PC-9 (cell line): ENCODE results near the gene RNASE1. TPM values are rescaled to one million over a fixed set of nuclear protein-coding genes. Genes with fewer than 3 reads are reported as not detected.
"Not testable (repeated sequence)": the region's sequence is repeated elsewhere in the genome, so short reads cannot be mapped to it uniquely, and the experiment has no call there.

Source experiments
- BruUV-seq: library from RNA; stranded (reverse); fragments of 400-500 nt; replicated peaks from 2 replicates; lab custom pipeline; 2021; lab: Mats Ljungman, UMichigan
- CTCF ChIA-PET: fragments of 300-600 bp; sonication (Branson Sonifier 250); formaldehyde crosslinking; loops from one replicate; lab custom pipeline; 2022; ENCODE audit warnings: antibody characterized with exemption; lab: Charles Lee
- POLR2A ChIA-PET: fragments of 300-600 bp; sonication (Branson Sonifier 250); formaldehyde crosslinking; loops from one replicate; lab custom pipeline; 2022; ENCODE audit warnings: antibody characterized with exemption; ENCODE audit not compliant: unreplicated experiment; lab: Charles Lee
- DNase-seq, 2 experiments: peaks; one replicate each; pipeline versions ENCODE4 v3.0.0 to v3.0.0-alpha.2; 2015 to 2022; ENCODE audit warnings: mixed read lengths in 1 of 2
- H2AFZ ChIP-seq: fragments of 200-600 bp; sonication (generic); 2 replicates; pipeline ENCODE4 v1.8.1; 2017; ENCODE audit warnings: antibody characterized with exemption
- H3F3A ChIP-seq: fragments of 200-600 bp; sonication (generic); 2 replicates; pipeline ENCODE4 v1.8.1; 2017; ENCODE audit warnings: antibody characterized with exemption, mild to moderate bottlenecking, low read depth; ENCODE audit not compliant: insufficient read depth
- H3K27ac ChIP-seq: fragments of 200-600 bp; sonication (generic); 2 replicates; pipeline ENCODE4 v1.6.1; 2016; ENCODE audit warnings: mixed run types
- H3K27me3 ChIP-seq: fragments of 200-600 bp; sonication (generic); 2 replicates; pipeline ENCODE4 v1.6.1; 2016; ENCODE audit warnings: low read depth, mixed run types; ENCODE audit not compliant: insufficient read depth
- H3K36me3 ChIP-seq: fragments of 200-600 bp; sonication (generic); 2 replicates; pipeline ENCODE4 v1.6.1; 2016; ENCODE audit warnings: low read depth, mixed run types
- H3K4me1 ChIP-seq: fragments of 200-600 bp; sonication (generic); replicated peaks from 2 replicates; pipeline ENCODE4 v1.6.1; 2016; ENCODE audit warnings: mixed run types; ENCODE audit not compliant: insufficient read depth
- H3K4me2 ChIP-seq: fragments of 200-600 bp; sonication (generic); 2 replicates; pipeline ENCODE4 v1.6.1; 2017; ENCODE audit warnings: mixed run types
- H3K4me3 ChIP-seq: fragments of 200-600 bp; sonication (generic); 2 replicates; pipeline ENCODE4 v1.6.1; 2016; ENCODE audit warnings: mixed run types
- H3K79me2 ChIP-seq: fragments of 200-600 bp; sonication (generic); 2 replicates; pipeline ENCODE4 v1.6.1; 2017; ENCODE audit warnings: low read depth, mixed run types
- H3K9me2 ChIP-seq: fragments of 200-600 bp; sonication (generic); 2 replicates; pipeline ENCODE4 v1.8.1; 2017; ENCODE audit warnings: mild to moderate bottlenecking; ENCODE audit not compliant: insufficient read depth
- H3K9me3 ChIP-seq: fragments of 200-600 bp; sonication (generic); 2 replicates; pipeline ENCODE4 v1.8.1; 2016; ENCODE audit warnings: low read depth; ENCODE audit not compliant: insufficient read depth
- H4K20me1 ChIP-seq: fragments of 200-600 bp; sonication (generic); 2 replicates; pipeline ENCODE4 v1.8.1; 2017; ENCODE audit not compliant: insufficient read depth
- CTCF ChIP-seq: fragments of 200-600 bp; sonication (generic); conservative IDR thresholded peaks from 2 replicates; pipeline ENCODE4 v1.6.1; 2017; ENCODE audit warnings: mixed run types, antibody characterized with exemption, mild to moderate bottlenecking, moderate library complexity
- EZH2 ChIP-seq: fragments of 200-600 bp; sonication (generic); IDR thresholded peaks from 2 replicates; pipeline ENCODE4 v1.8.0; 2017; ENCODE audit warnings: antibody characterized with exemption, low read depth
- intact Hi-C: fragments of 100-400 bp; cut with micrococcal nuclease; formaldehyde crosslinking; loops from one replicate; pipeline ENCODE4 v1.10.0; 2022; ENCODE audit not compliant: unreplicated experiment
- total RNA-seq: library from RNA; stranded (reverse); gene quantifications from 2 replicates; pipeline ENCODE4 v1.2.3, GENCODE V29; 2021

RNASE1 gene
- total RNA-seq, 1 experiment from 2014 or later, result 47.4 TPM

GRCh38 chr14:20830831-20831230 lies 28.2 kb upstream of the RNASE1 start:
- no peaks in the 10 kb centered on the region for H3K36me3 ChIP-seq
- H4K20me1 ChIP-seq, result no peaks in the 10 kb centered on the region
- H3K9me2 ChIP-seq, result no peaks in the 10 kb centered on the region
- no TSS peak for BruUV-seq
- ChIA-PET CTCF (no interaction called here), POLR2A (no interaction called here)
- H3K79me2 ChIP-seq, result no peaks in the 10 kb centered on the region
- H3K4me1 ChIP-seq, result no peaks in the 10 kb centered on the region
- no peak overlapping the region for H2AFZ ChIP-seq
- intact Hi-C loops, result no loop called here
- TF ChIP-seq EZH2 (no peak), CTCF (no peak)
- H3K9me3 ChIP-seq, result no peaks in the 10 kb centered on the region; the same call in 1 of the 2 replicates
- no peak overlapping the region for H3K4me3 ChIP-seq
- no peaks in the 10 kb centered on the region for H3K27me3 ChIP-seq
- H3K4me2 ChIP-seq, result no peak overlapping the region
- no peaks in the 10 kb centered on the region for H3F3A ChIP-seq
- no peak overlapping the region for H3K27ac ChIP-seq
- DNase-seq, result no peak

- H3K9me3 ChIP-seq, DNase-seq, H3K4me3 ChIP-seq, H3K79me2 ChIP-seq, H3K4me1 ChIP-seq, H3K27me3 ChIP-seq, H2AFZ ChIP-seq, CTCF ChIA-PET, BruUV-seq, POLR2A ChIA-PET, H3K9me2 ChIP-seq, intact Hi-C loops, H3F3A ChIP-seq, H3K4me2 ChIP-seq, H4K20me1 ChIP-seq, H3K36me3 ChIP-seq: not testable (repeated sequence)
- peak overlapping the region; percentile 60 for H3K27ac ChIP-seq
Measured at GRCh38 chr14:20828024-20828694, 25.5 kb upstream of the RNASE1 start.

- Histone ChIP-seq H3K27me3 (no peaks in the 10 kb centered on the region), H3K4me3 (peak overlapping the region; percentile 21; the same call in 1 of the 2 replicates), H3K9me2 (no peaks in the 10 kb centered on the region), H3K4me2 (no peak overlapping the region), H3K36me3 (no peaks in the 10 kb centered on the region), H2AFZ (no peak overlapping the region), H3K79me2 (no peaks in the 10 kb centered on the region), H3K27ac (peak overlapping the region; percentile 60), H3K9me3 (no peaks in the 10 kb centered on the region; the same call in 1 of the 2 replicates), H4K20me1 (no peaks in the 10 kb centered on the region), H3K4me1 (no peaks in the 10 kb centered on the region), H3F3A (no peaks in the 10 kb centered on the region)
- CTCF ChIA-PET, result interaction anchor here (1.3 kb wide), 1 partner anchor 25 kb away, joined by 6 read pairs; the partner anchor contains the start of gene RNASE1
- no TSS peak for BruUV-seq
- TF ChIP-seq EZH2 (no peak), CTCF (no peak)
- POLR2A ChIA-PET, result no interaction called here
- no peak for DNase-seq
- intact Hi-C loops, result no loop called here
Measured at GRCh38 chr14:20827326-20827725, 24.7 kb upstream of the RNASE1 start.

- H3K4me1 ChIP-seq, H3K27me3 ChIP-seq, POLR2A ChIA-PET, H3F3A ChIP-seq, H4K20me1 ChIP-seq, H3K9me2 ChIP-seq, H3K36me3 ChIP-seq, intact Hi-C loops, DNase-seq, H3K4me3 ChIP-seq, H2AFZ ChIP-seq, H3K79me2 ChIP-seq, BruUV-seq, H3K9me3 ChIP-seq: not testable (repeated sequence)
- CTCF ChIA-PET, result interaction anchor here (1.3 kb wide), 1 partner anchor 24 kb away, joined by 6 read pairs; the partner anchor contains the start of gene RNASE1
- Histone ChIP-seq H3K27ac (0 out of 2 replicates have a peak overlapping the region, but pooled peaks have one; percentile 60), H3K4me2 (peak overlapping the region; percentile 19; the same call in 1 of the 2 replicates)
Measured at GRCh38 chr14:20826666-20827065, 24.0 kb upstream of the RNASE1 start.
